ENCODE data around the gene DAB2IP.

- TF ChIP-seq CTCF (IDR thresholded peaks at IDR 0.05) (no peak), POLR2A (IDR thresholded peaks at IDR 0.05) (no peak), POLR2AphosphoS5 (IDR thresholded peaks at IDR 0.05) (no peak)
Observed at GRCh38 chr9:121672986-121673385, 21.6 kb downstream of the DAB2IP start.

Measured in prostate gland (tissue), 2 donors.